Mammary epithelial cell (primary cell): Measurements from ENCODE around the gene PSMD12.

Experiments
- CTCF ChIP-seq, 2 donors: IDR thresholded peaks in 1 of 2; conservative IDR thresholded peaks in 1 of 2; 2 replicates each; pipeline ENCODE4 v1.5.1; 2011 to 2012; ENCODE audit warnings: inconsistent platforms in 2 of 2, low read length in 2 of 2, mild to moderate bottlenecking in 2 of 2, control low read depth in 1 of 2, low read depth in 1 of 2; ENCODE audit not compliant: insufficient read depth in 1 of 2; ENCODE audit errors: extremely low read depth in 1 of 2
- EZH2 ChIP-seq: IDR thresholded peaks from 2 replicates; pipeline ENCODE4 v1.6.1; 2012; ENCODE audit warnings: low read length, inconsistent platforms, borderline replicate concordance

DNA sequence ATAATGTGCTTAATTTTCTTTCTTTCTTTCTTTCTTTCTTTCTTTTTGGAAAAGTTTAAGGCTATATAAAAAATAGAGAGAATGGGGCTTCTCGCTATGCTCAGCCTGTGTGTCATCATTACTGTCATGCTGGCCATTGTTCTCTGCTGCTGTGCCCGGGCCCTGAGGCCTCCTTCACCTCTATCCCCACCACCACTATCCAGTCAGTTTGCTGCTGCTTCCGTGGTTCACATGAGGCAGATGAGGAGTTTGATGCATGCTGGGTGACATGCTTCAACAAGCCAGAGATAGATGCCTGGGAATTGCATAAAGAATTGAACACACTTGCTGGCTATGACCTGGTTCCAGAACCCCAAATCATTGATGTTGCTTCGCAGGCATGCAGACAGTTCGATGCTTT lies 47.0 kb upstream of the PSMD12 start:
- no peak for TF ChIP-seq EZH2
- no peak for TF ChIP-seq CTCF (conservative IDR thresholded peaks at IDR 0.05 in 1 of 2, IDR thresholded peaks at IDR 0.05 in 1 of 2; ENCODE audit: extremely low read depth in 1 of 2, insufficient read depth in 1 of 2, low read depth in 1 of 2, low read length in 2 of 2)
